HG02588 (cell line): ENCODE results near the gene EFS.
"Not testable (repeated sequence)": the region's sequence is repeated elsewhere in the genome, so short reads cannot be mapped to it uniquely, and the experiment has no call there.

ENCODE experiments used
- ATAC-seq: cut with Tn5 transposase; IDR thresholded peaks from one replicate; pipeline ENCODE4 v1.9.1; 2021; ENCODE audit warnings: mild to moderate bottlenecking, moderate library complexity; ENCODE audit not compliant: unreplicated experiment

Gene EFS

GRCh38 chr14:23365036-23365731 is at the start of gene EFS:
Gene EFS (minus strand): TSS chr14:23365172. CDS start chr14:23365025, 147 bp downstream.
- ATAC-seq = no peak

- no peak for ATAC-seq
These were observed 49.3 kb upstream of the EFS start for GRCh38 chr14:23414254-23414653.

DNA sequence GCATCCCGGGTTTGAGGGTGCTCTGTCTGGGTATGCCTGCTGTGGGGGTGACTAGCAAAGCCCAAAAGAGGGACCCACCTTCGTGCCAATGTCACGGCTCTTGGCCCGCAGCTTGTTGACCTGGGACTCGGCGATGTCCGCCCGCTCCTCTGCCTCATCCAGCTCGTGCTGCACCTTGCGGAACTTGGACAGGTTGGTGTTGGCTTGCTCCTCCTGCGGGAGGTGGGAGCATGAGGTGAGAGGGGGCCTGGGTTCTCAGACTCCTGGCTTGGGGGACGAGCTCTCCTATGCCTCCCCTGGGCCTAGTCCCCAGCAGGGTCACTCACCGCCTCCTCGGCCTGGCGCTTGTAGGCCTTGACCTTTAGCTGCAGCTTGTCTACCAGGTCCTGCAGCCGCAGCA is 48.7 kb upstream of the EFS start:
- ATAC-seq = no peak

DNA sequence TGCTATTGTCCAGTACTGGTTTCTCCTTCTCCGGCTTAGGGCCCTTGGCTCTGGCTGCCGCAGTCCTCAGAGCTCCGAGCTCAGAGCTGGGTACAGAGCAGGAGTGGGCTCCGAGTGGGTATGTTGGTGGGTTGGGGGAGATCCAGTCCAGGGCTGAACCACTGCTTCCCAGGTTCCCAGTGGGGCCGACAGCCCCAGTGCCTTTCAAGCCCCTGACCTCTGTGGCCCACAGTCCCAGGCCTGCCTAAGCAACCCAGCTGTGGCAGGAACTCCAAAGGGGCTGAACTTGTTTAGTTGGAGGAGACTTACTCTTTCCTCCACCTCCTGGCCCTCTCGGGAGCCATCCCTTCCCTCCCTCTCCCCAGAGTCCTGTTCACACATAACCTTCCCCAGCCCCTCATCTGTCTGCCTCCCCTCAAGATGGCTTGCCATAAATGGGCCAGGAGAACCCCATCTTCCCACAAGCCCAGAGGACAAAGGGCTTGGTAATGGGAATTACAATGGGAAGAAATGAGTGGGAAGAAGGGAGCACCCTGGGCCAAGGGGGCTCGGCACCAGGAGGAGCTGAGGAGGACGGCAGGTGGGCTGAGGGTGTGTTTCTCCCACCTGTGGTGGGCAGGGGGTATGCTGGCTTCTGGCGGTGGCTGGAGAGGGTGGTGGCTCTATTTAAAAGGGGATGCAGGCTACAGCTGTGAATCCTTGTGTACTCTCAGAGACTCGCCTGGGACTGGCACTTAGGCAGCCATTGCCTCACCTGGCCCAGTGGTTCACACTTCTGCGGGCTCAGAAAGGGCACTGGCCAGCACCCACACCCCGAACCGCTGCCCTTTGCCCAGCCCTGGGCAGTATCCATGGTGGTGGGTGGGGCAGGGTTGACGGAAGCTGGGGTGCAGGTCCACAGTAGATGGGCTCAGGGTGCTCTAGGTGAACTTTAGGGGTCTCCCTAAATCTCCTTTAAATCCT is 46.9 kb upstream of the EFS start:
- ATAC-seq = no peak

DNA sequence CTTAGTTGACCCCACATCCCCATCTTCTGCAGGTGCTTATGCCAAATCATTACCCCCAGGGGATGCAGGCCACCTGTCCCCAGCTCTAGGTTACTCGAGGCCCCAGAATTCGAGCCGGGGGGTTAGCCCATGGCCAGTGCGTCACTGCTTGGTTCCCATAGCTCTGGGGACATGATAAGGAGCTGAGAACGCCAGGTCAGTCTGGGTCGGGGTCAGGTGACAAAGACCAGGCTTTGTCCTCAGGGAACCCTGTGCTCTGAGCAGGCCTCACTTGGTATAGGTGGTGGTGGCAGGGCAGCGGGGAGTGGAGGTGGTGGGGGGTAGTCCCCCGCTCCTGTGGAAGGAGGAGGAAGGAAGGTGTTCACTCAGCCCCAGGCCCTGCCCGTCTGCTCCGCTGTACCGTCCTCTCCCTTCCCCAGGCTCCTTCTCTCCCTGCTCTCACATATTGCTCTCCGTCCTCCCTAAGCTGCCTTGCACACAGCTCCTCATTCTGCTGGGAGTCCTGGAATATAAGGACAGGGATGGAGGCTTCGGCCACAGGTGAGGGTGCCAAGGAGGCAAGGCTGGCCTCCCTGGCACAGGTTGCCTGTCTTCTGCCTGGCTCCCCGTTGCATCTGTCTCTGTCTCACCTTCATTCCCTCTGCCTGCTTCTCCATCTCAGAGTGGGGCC is 45.1 kb upstream of the EFS start:
- no peak for ATAC-seq

DNA sequence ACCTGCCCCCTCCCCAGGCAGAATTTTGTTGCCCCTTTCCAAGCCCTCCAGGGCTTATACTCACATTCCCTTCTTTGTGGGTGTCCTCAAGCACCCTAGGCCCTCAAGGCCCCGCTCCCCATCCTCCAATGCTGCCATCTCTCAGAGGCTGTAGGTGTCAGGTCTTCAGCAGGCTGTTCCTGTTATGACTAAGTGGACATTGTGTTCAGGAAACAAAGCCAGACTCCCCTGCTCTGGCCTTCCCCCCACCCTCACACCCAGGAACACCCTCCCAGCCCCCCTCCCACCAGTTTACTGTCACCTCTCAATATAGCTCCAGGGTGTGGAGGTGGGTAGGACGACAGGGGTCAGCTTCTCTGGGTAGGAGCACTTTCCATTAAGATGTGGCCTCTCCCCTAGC is 44.5 kb upstream of the EFS start:
- no peak for ATAC-seq

DNA sequence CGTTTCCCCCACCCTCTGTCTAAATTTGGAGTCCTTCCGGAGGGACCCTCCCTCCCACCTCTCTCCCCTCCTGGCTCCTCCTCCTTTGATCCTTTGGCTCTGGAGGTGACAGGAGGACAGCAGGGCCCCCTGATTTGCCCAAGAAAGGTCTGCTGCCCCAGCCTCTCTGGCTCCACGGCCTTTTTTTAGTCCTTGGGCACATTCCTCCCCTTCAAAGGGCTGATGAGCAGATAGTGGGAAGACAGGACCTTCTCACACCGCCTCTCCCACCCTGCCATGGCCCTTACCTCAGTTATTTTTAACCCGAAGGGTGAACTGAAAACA is 43.3 kb upstream of the EFS start:
- ATAC-seq = no peak

DNA sequence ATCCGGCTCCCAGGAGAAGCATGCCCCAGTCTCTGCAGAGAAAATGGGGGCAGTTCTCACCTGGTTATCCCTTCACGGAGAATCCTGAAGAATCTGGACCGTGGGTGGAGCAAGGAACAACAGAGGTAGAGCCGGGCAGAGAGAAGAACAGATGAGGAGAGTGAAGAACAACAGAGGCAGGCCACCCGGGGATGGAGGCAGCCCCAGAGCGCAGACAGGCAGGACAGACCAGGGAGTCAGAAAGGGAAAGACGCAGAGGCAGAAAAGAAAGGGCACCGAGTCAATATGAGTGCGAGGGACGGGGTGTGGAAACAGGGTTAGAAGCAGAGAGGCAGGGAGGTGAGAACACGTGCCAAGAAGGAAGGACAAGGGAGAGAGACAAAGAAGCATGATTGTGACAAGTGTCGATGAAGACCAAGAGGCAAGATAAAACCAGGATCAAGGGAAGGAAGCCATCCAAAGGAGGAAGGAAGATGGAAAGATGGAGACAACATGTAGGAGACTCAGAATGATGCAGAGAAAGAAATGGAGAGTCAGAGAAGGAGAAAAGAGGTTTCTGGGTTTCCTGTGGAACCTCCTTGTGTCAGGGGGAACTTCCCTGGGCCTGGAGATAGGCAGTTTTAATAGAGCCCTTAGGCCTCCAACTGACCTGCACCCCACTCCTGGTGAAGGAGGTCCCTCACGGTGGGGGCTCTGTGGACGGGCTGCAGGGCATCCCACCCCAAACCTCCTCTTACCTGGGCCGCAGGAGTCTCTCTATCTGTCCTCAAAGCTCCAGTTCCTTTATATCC is 42.7 kb upstream of the EFS start, which contains the start of gene MYH6:
MYH6 (minus strand) TSS at position 758 of the 791 bp plus-strand sequence. CDS start 1,050 bp downstream, outside the sequence.
- ATAC-seq = no peak

GRCh38 chr14:23406725-23407355 is 41.9 kb upstream of the EFS start:
- ATAC-seq = no peak

GRCh38 chr14:23406244-23406643 is 41.3 kb upstream of the EFS start:
- no peak for ATAC-seq

DNA sequence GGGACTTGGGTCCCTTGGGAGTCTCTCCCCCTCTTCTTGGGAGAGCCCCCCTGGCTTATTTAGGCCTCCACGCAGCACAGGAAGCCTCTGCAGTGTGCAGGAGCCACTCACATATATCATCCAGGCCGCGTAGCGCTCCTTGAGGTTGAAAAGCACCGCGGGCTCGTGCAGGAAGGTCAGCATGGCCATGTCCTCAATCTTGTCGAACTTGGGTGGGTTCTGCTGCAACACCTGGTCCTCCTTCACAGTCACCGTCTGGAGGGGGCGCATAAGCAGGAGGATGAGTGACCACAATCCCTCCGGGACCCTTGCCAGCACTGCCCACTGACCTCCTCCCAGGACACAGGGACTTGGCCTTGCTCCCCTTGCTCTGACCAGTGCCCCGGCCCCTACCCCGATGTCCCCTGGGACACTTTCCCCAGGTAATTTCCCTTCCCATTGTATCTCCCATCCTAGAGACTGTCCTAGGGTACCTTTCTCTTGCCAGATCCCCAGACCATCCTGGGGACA is 40.6 kb upstream of the EFS start:
- ATAC-seq = no peak

- ATAC-seq = no peak
These were observed 40.1 kb upstream of the EFS start for GRCh38 chr14:23405096-23405495.

GRCh38 chr14:23404331-23404900 is 39.4 kb upstream of the EFS start:
- ATAC-seq = no peak

DNA sequence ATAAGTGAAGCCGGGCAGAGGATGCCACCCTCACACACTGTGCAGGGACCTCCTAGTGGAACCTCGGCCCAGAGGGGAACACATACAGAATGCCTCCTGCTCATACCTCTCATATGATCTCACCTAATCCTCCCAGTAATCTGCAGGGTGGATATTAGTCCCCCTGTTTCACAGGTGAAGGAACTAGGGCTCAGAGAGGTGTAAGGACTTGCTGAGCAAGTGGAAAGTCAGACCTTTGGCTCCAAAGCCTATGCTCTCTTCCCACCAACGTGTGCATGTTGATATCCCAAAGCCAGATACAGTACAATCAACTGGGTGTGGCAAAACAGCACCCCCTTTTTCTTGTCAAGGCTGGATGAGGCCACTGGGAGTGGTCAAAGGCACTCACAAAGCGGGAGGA is 38.9 kb upstream of the EFS start:
- ATAC-seq = no peak

- no peak for ATAC-seq
These were observed 38.1 kb upstream of the EFS start for GRCh38 chr14:23403139-23403438.

GRCh38 chr14:23402296-23403138 is 37.5 kb upstream of the EFS start:
- ATAC-seq = no peak

- no peak for ATAC-seq
These were observed 36.3 kb upstream of the EFS start for GRCh38 chr14:23401291-23401690.

DNA sequence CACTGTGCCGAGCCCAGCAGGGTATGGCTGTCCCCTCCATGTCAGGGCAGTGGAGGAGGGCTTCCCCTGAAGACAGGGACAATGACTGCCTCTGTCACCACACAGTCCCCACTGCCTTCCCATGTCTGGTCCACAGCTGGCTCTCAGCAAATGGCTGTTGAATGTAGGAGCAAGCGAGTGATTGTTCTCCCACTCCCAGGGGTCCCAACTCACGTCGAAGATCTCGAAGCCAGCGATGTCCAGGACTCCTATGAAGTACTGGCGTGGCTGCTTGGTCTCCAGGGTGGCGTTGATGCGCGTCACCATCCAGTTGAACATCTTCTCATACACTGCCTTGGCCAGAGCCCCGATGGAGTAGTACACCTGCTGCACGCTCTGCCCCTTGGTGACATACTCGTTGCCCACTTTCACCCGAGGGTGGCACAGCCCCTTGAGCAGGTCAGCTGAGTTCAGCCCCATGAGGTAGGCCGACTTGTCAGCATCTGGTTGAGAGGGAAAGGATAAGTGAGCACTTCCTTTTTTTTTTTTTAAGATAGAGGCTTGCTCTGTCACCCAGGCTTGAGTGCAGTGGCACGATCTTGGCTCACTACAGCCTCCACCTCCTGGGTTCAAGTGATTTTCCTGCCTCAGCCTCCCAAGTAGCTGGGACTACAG is 35.7 kb upstream of the EFS start:
- not testable (repeated sequence) for ATAC-seq

- no peak for ATAC-seq
These were observed 34.6 kb upstream of the EFS start for GRCh38 chr14:23399591-23399990.
